HG02798 (cell line): ENCODE results near the gene MAMDC4.
"Not testable (repeated sequence)": the region's sequence is repeated elsewhere in the genome, so short reads cannot be mapped to it uniquely, and the experiment has no call there.

Source experiments
- ATAC-seq: cut with Tn5 transposase; IDR thresholded peaks from one replicate; pipeline ENCODE4 v1.9.1; 2021; ENCODE audit warnings: mild to moderate bottlenecking; ENCODE audit not compliant: unreplicated experiment, poor library complexity

MAMDC4 gene

GRCh38 chr9:136824496-136825225 is 27.5 kb upstream of the MAMDC4 start:
- no peak for ATAC-seq

GRCh38 chr9:136825295-136826187 is 26.6 kb upstream of the MAMDC4 start:
- no peak for ATAC-seq

- no peak for ATAC-seq
These were observed 26.0 kb upstream of the MAMDC4 start for GRCh38 chr9:136826188-136826541.

- no peak for ATAC-seq
These were observed 25.2 kb upstream of the MAMDC4 start for GRCh38 chr9:136826703-136827582.

- ATAC-seq: no peak
These were observed 24.2 kb upstream of the MAMDC4 start for GRCh38 chr9:136827794-136828473.

- ATAC-seq: no peak
These were observed 23.5 kb upstream of the MAMDC4 start for GRCh38 chr9:136828474-136829140.

- ATAC-seq: no peak
These were observed 22.7 kb upstream of the MAMDC4 start for GRCh38 chr9:136829412-136829811.

GRCh38 chr9:136829981-136830885 is 21.9 kb upstream of the MAMDC4 start:
- no peak for ATAC-seq

- no peak for ATAC-seq
These were observed 21.0 kb upstream of the MAMDC4 start for GRCh38 chr9:136831002-136831719.

- no peak for ATAC-seq
These were observed 20.4 kb upstream of the MAMDC4 start for GRCh38 chr9:136831720-136832104.

GRCh38 chr9:136832581-136832980 is 19.6 kb upstream of the MAMDC4 start:
- no peak for ATAC-seq

GRCh38 chr9:136833381-136834048 is 18.6 kb upstream of the MAMDC4 start:
- not testable (repeated sequence) for ATAC-seq

GRCh38 chr9:136835162-136835931 is 16.8 kb upstream of the MAMDC4 start:
- ATAC-seq: no peak

- no peak for ATAC-seq
These were observed 15.9 kb upstream of the MAMDC4 start for GRCh38 chr9:136835932-136836904.

- no peak for ATAC-seq
These were observed 14.8 kb upstream of the MAMDC4 start for GRCh38 chr9:136837146-136837855.
